ENCODE measurements around the gene PSMG1. TPM values are rescaled to one million over a fixed set of nuclear protein-coding genes. Genes with fewer than 3 reads are reported as not detected.
A peak's percentile ranks its signal among the peaks of the same experiment; 100 is the strongest.

PSMG1 gene
- polyA plus RNA-seq, 1 of the 3 experiments (the other 2 are of a cell fraction) = 39.6 TPM

- H2AFZ ChIP-seq (ENCODE audit: low read depth) = no peak overlapping the region
- H3K4me1 ChIP-seq (ENCODE audit: control insufficient read depth in 1 of 2, insufficient read depth in 2 of 2, low read depth in 1 of 2, low read length in 1 of 2) = peaks cover 0 to 11% of the 10 kb centered on the region in 2 experiments; a peak in 3 of 4 replicates
- no peak for DNase-seq
- peaks cover 28 to 44% of the 10 kb centered on the region in 2 experiments for H3K36me3 ChIP-seq (replicated peaks in 1 of 2; ENCODE audit: control insufficient read depth in 1 of 2, insufficient read depth in 2 of 2, low read length in 1 of 2)
- H3K9me2 ChIP-seq = no peaks in the 10 kb centered on the region
- TF ChIP-seq, protein P1, sequence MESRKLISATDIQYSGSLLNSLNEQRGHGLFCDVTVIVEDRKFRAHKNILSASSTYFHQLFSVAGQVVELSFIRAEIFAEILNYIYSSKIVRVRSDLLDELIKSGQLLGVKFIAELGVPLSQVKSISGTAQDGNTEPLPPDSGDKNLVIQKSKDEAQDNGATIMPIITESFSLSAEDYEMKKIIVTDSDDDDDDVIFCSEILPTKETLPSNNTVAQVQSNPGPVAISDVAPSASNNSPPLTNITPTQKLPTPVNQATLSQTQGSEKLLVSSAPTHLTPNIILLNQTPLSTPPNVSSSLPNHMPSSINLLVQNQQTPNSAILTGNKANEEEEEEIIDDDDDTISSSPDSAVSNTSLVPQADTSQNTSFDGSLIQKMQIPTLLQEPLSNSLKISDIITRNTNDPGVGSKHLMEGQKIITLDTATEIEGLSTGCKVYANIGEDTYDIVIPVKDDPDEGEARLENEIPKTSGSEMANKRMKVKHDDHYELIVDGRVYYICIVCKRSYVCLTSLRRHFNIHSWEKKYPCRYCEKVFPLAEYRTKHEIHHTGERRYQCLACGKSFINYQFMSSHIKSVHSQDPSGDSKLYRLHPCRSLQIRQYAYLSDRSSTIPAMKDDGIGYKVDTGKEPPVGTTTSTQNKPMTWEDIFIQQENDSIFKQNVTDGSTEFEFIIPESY (IDR thresholded peaks at IDR 0.05; ENCODE audit: borderline replicate concordance, low read depth) = no peak
- no peak for TF ChIP-seq NRF1 (IDR thresholded peaks at IDR 0.05; ENCODE audit: low read depth, low read length)
- TF ChIP-seq FOSL2 (IDR thresholded peaks at IDR 0.05; ENCODE audit: borderline replicate concordance, low read depth) = no peak
- no peak for TF ChIP-seq POLR2AphosphoS5 (IDR thresholded peaks at IDR 0.05; ENCODE audit: low read depth, low read length)
- TF ChIP-seq, protein P2, sequence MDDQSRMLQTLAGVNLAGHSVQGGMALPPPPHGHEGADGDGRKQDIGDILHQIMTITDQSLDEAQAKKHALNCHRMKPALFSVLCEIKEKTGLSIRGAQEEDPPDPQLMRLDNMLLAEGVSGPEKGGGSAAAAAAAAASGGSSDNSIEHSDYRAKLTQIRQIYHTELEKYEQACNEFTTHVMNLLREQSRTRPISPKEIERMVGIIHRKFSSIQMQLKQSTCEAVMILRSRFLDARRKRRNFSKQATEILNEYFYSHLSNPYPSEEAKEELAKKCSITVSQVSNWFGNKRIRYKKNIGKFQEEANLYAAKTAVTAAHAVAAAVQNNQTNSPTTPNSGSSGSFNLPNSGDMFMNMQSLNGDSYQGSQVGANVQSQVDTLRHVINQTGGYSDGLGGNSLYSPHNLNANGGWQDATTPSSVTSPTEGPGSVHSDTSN (IDR thresholded peaks at IDR 0.05) = no peak
- TF ChIP-seq, protein P3, sequence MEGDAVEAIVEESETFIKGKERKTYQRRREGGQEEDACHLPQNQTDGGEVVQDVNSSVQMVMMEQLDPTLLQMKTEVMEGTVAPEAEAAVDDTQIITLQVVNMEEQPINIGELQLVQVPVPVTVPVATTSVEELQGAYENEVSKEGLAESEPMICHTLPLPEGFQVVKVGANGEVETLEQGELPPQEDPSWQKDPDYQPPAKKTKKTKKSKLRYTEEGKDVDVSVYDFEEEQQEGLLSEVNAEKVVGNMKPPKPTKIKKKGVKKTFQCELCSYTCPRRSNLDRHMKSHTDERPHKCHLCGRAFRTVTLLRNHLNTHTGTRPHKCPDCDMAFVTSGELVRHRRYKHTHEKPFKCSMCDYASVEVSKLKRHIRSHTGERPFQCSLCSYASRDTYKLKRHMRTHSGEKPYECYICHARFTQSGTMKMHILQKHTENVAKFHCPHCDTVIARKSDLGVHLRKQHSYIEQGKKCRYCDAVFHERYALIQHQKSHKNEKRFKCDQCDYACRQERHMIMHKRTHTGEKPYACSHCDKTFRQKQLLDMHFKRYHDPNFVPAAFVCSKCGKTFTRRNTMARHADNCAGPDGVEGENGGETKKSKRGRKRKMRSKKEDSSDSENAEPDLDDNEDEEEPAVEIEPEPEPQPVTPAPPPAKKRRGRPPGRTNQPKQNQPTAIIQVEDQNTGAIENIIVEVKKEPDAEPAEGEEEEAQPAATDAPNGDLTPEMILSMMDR (IDR thresholded peaks at IDR 0.05) = peak; percentile 34; the same call in 1 of the 2 replicates
- TF ChIP-seq TCF12 (IDR thresholded peaks at IDR 0.05) = no peak
- TF ChIP-seq RCOR1 (IDR thresholded peaks at IDR 0.05; ENCODE audit: low read length) = no peak
- TF ChIP-seq JUND (IDR thresholded peaks at IDR 0.05) = no peak
- no peak overlapping the region for H3K9ac ChIP-seq
- H3K27me3 ChIP-seq (ENCODE audit: insufficient read depth) = no peaks in the 10 kb centered on the region
- H3K4me2 ChIP-seq = no peak overlapping the region
- no peak overlapping the region for H3K27ac ChIP-seq (ENCODE audit: low read depth in 2 of 2, low read length in 1 of 2)
- WGBS (ENCODE audit: low lambda C conversion rate) = 89% methylated on average over 2 of the region's 2 CpGs
- POLR2A ChIA-PET = no interaction called here
- CTCF ChIA-PET = interaction anchor here (0.8 to 5.8 kb wide), 2 partner anchors 18 to 43 kb away, joined by 3 to 28 read pairs; no protein-coding TSS in a partner anchor
- H3K4me3 ChIP-seq (ENCODE audit: low read depth in 2 of 2, low read length in 1 of 2) = no peak overlapping the region
- H3K79me2 ChIP-seq (ENCODE audit: insufficient read depth) = peaks cover 37% of the 10 kb centered on the region
- H3F3A ChIP-seq (replicated peaks; ENCODE audit: insufficient read depth) = peaks cover 20% of the 10 kb centered on the region
- no peaks in the 10 kb centered on the region for H3K9me3 ChIP-seq
- H4K20me1 ChIP-seq (ENCODE audit: insufficient read depth) = no peaks in the 10 kb centered on the region
Observed at GRCh38 chr21:39180429-39181019, 2.7 kb downstream of the PSMG1 start.

- POLR2A ChIA-PET = no interaction called here
- CTCF ChIA-PET = interaction anchor here (0.6 to 5.8 kb wide), 2 partner anchors 40 to 150 kb away, joined by 3 to 28 read pairs; no protein-coding TSS in a partner anchor
- H3F3A ChIP-seq (replicated peaks; ENCODE audit: insufficient read depth) = peaks cover 12% of the 10 kb centered on the region
- peaks cover 40% of the 10 kb centered on the region for H3K79me2 ChIP-seq (ENCODE audit: insufficient read depth)
- no peak overlapping the region for H3K4me2 ChIP-seq
- H3K9ac ChIP-seq = no peak overlapping the region
- no peak overlapping the region for H2AFZ ChIP-seq (ENCODE audit: low read depth)
- no peak for DNase-seq
- H3K9me2 ChIP-seq = no peaks in the 10 kb centered on the region
- WGBS (ENCODE audit: low lambda C conversion rate) = 95% methylated on average over 7 of the region's 7 CpGs
- no peaks in the 10 kb centered on the region for H3K27me3 ChIP-seq (ENCODE audit: insufficient read depth)
- H3K4me1 ChIP-seq (ENCODE audit: control insufficient read depth in 1 of 2, insufficient read depth in 2 of 2, low read depth in 1 of 2, low read length in 1 of 2) = peaks cover 0 to 7% of the 10 kb centered on the region in 2 experiments; a peak in 3 of 4 replicates
- peaks cover 44 to 58% of the 10 kb centered on the region in 2 experiments for H3K36me3 ChIP-seq (replicated peaks in 1 of 2; ENCODE audit: control insufficient read depth in 1 of 2, insufficient read depth in 2 of 2, low read length in 1 of 2)
- no peaks in the 10 kb centered on the region for H3K9me3 ChIP-seq
- H4K20me1 ChIP-seq (ENCODE audit: insufficient read depth) = no peaks in the 10 kb centered on the region; the same call in 1 of the 2 replicates
- no peak overlapping the region for H3K4me3 ChIP-seq (ENCODE audit: low read depth in 2 of 2, low read length in 1 of 2)
- H3K27ac ChIP-seq (ENCODE audit: low read depth in 2 of 2, low read length in 1 of 2) = no peak overlapping the region
- TF ChIP-seq FOSL2 (IDR thresholded peaks at IDR 0.05; ENCODE audit: borderline replicate concordance, low read depth) = no peak
- TF ChIP-seq, protein P2 (IDR thresholded peaks at IDR 0.05) = no peak
- no peak for TF ChIP-seq MXI1 (IDR thresholded peaks at IDR 0.05; ENCODE audit: low read depth, low read length)
- no peak for TF ChIP-seq NRF1 (IDR thresholded peaks at IDR 0.05; ENCODE audit: low read depth, low read length)
- TF ChIP-seq EZH2phosphoT487 (IDR thresholded peaks at IDR 0.05; ENCODE audit: borderline replicate concordance, low read depth) = no peak
- TF ChIP-seq ELF1 (IDR thresholded peaks at IDR 0.05) = no peak
- TF ChIP-seq TAF1 (IDR thresholded peaks at IDR 0.05; ENCODE audit: borderline replicate concordance, low read depth, low read length) = no peak
- no peak for TF ChIP-seq JUND (IDR thresholded peaks at IDR 0.05)
- TF ChIP-seq, protein P1 (IDR thresholded peaks at IDR 0.05; ENCODE audit: borderline replicate concordance, low read depth) = no peak
Observed at GRCh38 chr21:39178421-39178820, 4.8 kb downstream of the PSMG1 start.

All from SK-N-SH (cell line).